ENCODE measurements around the gene SYNDIG1. TPM values are rescaled to one million over a fixed set of nuclear protein-coding genes. Genes with fewer than 3 reads are reported as not detected.

Gene SYNDIG1
- total and polyA plus RNA-seq, 3 experiments from 2014 or later: not detected

DNA sequence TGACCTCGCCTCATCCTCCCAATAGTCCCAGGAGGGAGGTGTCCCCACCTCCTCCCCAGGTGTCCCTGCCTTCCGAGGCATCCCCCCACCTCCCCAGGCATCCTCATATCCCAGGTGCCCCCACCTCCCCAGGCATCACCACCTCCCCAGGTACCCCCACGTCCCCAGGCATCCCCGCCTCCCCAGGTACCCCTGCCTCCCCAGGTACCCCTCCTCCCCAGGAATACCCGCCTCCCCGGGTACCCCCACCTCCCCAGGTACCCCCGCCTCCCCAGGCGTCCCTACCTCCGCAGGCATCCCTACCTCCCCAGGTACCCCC lies 198.9 kb downstream of the SYNDIG1 start:
- Mint-ChIP-seq H3K4me3 (no peak overlapping the region), H3K36me3 (no peaks in the 10 kb centered on the region), H3K27me3 (peaks cover 6 to 8% of the 10 kb centered on the region in 2 donors), H3K9me3 (no peaks in the 10 kb centered on the region), H3K27ac (no peak overlapping the region), H3K4me1 (no peaks in the 10 kb centered on the region)
- H3K4me1 ChIP-seq (ENCODE audit: insufficient read depth, low read length): no peaks in the 10 kb centered on the region
- no peaks in the 10 kb centered on the region for H3K36me3 ChIP-seq (ENCODE audit: insufficient read depth, low read length)
- no peaks in the 10 kb centered on the region for H3K9me3 ChIP-seq (ENCODE audit: low read length)
- ChIA-PET CTCF (no interaction called here), POLR2A (no interaction called here)
- H3K4me3 ChIP-seq (ENCODE audit: low read length): no peak overlapping the region
- H3K27ac ChIP-seq (ENCODE audit: low read depth, low read length): no peak overlapping the region
- DNase-seq: no peak
- no peaks in the 10 kb centered on the region for H3K27me3 ChIP-seq (ENCODE audit: insufficient read depth, low read length, poor library complexity, severe bottlenecking)

DNA sequence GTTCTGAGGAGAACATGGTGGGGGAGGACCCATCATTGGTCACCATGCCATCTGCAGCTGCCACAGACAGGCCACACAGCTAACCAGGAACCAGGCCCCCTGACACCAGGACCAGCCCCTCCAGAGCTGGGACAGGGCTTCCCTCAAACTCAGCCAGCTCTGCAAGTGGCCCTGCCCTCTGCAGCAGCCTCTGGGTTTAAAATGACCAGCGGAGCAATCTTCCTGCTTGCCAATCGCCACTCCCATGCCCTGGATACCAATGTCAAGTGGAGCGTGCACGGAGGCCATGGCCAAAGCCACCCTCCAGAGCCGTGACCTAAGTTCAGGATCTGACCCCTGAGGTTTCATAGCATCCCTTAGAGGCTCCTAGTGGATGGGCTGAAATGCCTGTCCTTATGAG lies 199.4 kb downstream of the SYNDIG1 start:
- Histone ChIP-seq H3K27me3 (ENCODE audit: insufficient read depth, low read length, poor library complexity, severe bottlenecking) (no peaks in the 10 kb centered on the region), H3K27ac (ENCODE audit: low read depth, low read length) (no peak overlapping the region), H3K4me1 (ENCODE audit: insufficient read depth, low read length) (no peaks in the 10 kb centered on the region), H3K36me3 (ENCODE audit: insufficient read depth, low read length) (no peaks in the 10 kb centered on the region), H3K9me3 (ENCODE audit: low read length) (no peaks in the 10 kb centered on the region), H3K4me3 (ENCODE audit: low read length) (no peak overlapping the region)
- no peak overlapping the region for H3K4me3 Mint-ChIP-seq
- no peak overlapping the region for H3K27ac Mint-ChIP-seq
- peaks cover 6 to 8% of the 10 kb centered on the region in 2 donors for H3K27me3 Mint-ChIP-seq
- ChIA-PET POLR2A (no interaction called here), CTCF (no interaction called here)
- no peaks in the 10 kb centered on the region for H3K9me3 Mint-ChIP-seq
- no peaks in the 10 kb centered on the region for H3K4me1 Mint-ChIP-seq
- DNase-seq: no peak
- H3K36me3 Mint-ChIP-seq: no peaks in the 10 kb centered on the region

DNA sequence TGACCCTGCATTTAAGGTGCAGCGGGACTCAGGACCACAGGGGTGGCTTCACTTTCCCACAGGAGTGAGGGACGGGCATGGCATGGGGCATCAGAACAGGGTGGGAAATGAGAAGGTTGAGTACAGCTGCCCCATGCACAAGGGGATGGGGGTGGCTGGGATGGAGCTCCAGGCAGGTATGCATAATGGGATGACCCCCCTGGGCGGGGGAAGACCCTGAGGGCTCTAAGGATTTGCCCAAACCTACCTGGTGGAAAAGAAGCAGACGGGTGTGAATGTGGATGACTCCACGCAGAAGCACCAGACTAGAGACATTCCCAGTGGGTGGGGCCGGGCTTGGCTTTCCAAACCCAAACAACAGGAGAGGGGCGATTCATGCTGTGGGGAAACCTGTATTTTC lies 200.3 kb downstream of the SYNDIG1 start:
- no peaks in the 10 kb centered on the region for H3K36me3 Mint-ChIP-seq
- H3K27me3 ChIP-seq (ENCODE audit: insufficient read depth, low read length, poor library complexity, severe bottlenecking): no peaks in the 10 kb centered on the region
- DNase-seq: no peak
- no peaks in the 10 kb centered on the region for H3K9me3 ChIP-seq (ENCODE audit: low read length)
- peaks cover 6 to 8% of the 10 kb centered on the region in 2 donors for H3K27me3 Mint-ChIP-seq
- POLR2A ChIA-PET: no interaction called here
- CTCF ChIA-PET: no interaction called here
- H3K4me1 Mint-ChIP-seq: no peaks in the 10 kb centered on the region
- H3K9me3 Mint-ChIP-seq: no peaks in the 10 kb centered on the region
- no peak overlapping the region for H3K27ac ChIP-seq (ENCODE audit: low read depth, low read length)
- no peak overlapping the region for H3K27ac Mint-ChIP-seq
- no peak overlapping the region for H3K4me3 Mint-ChIP-seq
- H3K36me3 ChIP-seq (ENCODE audit: insufficient read depth, low read length): no peaks in the 10 kb centered on the region
- no peak overlapping the region for H3K4me3 ChIP-seq (ENCODE audit: low read length)
- no peaks in the 10 kb centered on the region for H3K4me1 ChIP-seq (ENCODE audit: insufficient read depth, low read length)

DNA sequence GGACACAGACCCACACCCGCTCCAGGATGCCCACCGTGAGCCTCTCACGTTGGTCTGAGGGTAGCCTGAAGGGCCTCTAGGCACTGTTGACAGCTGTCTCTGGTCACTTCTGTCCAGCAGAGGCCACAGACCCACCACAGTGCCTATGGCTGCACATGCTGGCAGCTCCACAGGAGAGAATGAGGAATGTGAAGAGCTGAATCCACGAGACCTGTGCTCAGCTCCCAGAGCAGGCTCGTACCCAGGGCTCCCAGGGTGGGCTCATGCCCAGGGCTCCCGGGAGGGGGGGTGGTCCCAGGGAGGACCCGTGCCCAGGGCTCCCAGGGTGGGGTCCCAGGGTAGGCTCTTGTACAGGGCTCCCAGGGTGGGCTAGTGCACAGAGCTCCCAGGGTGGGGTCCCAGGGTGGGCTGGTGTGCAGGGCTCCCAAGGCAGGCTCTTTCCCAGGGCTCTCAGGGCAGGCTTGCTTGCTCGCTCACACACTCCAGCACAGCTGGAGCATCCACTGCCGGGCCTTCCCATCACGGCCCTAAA lies 201.0 kb downstream of the SYNDIG1 start:
- H3K27me3 ChIP-seq (ENCODE audit: insufficient read depth, low read length, poor library complexity, severe bottlenecking): no peaks in the 10 kb centered on the region
- Mint-ChIP-seq H3K27ac (no peak overlapping the region), H3K4me1 (no peaks in the 10 kb centered on the region), H3K4me3 (no peak overlapping the region), H3K36me3 (no peaks in the 10 kb centered on the region), H3K9me3 (no peaks in the 10 kb centered on the region), H3K27me3 (peaks cover 6 to 8% of the 10 kb centered on the region in 2 donors)
- H3K4me1 ChIP-seq (ENCODE audit: insufficient read depth, low read length): no peaks in the 10 kb centered on the region
- DNase-seq: no peak
- no peaks in the 10 kb centered on the region for H3K9me3 ChIP-seq (ENCODE audit: low read length)
- no peak overlapping the region for H3K4me3 ChIP-seq (ENCODE audit: low read length)
- no peak overlapping the region for H3K27ac ChIP-seq (ENCODE audit: low read depth, low read length)
- no peaks in the 10 kb centered on the region for H3K36me3 ChIP-seq (ENCODE audit: insufficient read depth, low read length)
- POLR2A ChIA-PET: no interaction called here
- CTCF ChIA-PET: interaction anchor here (0.6 kb wide), 1 partner anchor 62 kb away, joined by 3 read pairs; no protein-coding TSS in a partner anchor

DNA sequence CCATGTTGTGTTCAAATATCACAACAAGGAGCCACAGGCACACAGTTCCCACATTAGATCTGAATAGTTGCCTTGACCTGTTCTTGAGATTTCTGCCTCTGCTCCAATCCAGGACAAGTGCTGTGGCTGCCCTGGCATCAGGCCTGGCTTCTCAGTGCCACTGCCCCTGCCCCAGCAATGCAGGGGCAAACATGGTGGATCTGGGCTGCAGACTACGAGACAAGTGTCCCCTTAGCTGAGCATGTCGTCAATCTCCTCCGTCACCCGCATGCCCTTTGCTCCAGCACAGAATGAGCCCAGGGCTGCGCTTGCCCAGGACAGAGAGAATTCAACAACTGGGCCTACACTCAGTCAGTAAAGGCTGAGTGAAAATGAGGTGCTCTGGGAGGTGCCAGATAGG lies 201.6 kb downstream of the SYNDIG1 start:
- Mint-ChIP-seq H3K36me3 (no peaks in the 10 kb centered on the region), H3K4me3 (no peak overlapping the region), H3K27ac (no peak overlapping the region), H3K9me3 (no peaks in the 10 kb centered on the region), H3K4me1 (no peaks in the 10 kb centered on the region), H3K27me3 (peaks cover 3 to 8% of the 10 kb centered on the region in 2 donors)
- Histone ChIP-seq H3K27ac (ENCODE audit: low read depth, low read length) (no peak overlapping the region), H3K4me1 (ENCODE audit: insufficient read depth, low read length) (no peaks in the 10 kb centered on the region), H3K27me3 (ENCODE audit: insufficient read depth, low read length, poor library complexity, severe bottlenecking) (no peaks in the 10 kb centered on the region), H3K4me3 (ENCODE audit: low read length) (no peak overlapping the region), H3K36me3 (ENCODE audit: insufficient read depth, low read length) (no peaks in the 10 kb centered on the region), H3K9me3 (ENCODE audit: low read length) (no peaks in the 10 kb centered on the region)
- CTCF ChIA-PET: no interaction called here
- no peak for DNase-seq
- POLR2A ChIA-PET: no interaction called here

DNA sequence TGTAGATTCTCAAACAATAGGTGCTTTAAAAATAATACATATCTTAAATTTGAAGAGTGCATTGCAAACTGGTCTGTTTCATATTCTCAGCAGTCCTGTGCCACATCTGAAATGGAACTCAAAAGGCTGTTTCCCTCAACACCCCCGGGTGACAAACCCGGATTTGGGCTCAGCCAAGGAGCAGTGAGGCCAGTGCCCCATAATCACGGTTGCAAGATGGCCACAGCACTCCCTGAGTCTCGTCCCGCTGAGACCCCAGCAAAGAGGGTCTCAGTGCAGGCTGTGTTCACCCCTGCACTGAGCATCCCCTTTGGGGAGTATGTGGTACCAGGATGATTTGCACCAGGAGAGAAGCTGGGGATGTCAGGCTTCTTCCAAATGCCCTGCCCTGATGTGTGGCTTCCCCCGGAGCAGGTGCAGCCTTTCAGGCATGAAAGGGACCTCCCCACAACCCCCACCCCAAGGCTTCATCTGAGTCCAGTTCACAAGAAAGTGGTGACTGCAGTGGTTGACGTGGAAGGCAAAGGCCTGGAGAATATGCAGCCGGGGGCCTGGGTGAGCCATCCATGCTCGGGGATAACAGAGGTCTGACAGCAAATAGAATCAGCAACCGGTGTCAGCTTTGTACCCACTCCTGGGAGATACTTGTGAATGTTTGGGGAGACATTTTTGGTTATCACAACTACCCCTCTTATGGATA lies 202.9 kb downstream of the SYNDIG1 start:
- Mint-ChIP-seq H3K36me3 (no peaks in the 10 kb centered on the region), H3K27ac (no peak overlapping the region)
- CTCF ChIA-PET: no interaction called here

DNA sequence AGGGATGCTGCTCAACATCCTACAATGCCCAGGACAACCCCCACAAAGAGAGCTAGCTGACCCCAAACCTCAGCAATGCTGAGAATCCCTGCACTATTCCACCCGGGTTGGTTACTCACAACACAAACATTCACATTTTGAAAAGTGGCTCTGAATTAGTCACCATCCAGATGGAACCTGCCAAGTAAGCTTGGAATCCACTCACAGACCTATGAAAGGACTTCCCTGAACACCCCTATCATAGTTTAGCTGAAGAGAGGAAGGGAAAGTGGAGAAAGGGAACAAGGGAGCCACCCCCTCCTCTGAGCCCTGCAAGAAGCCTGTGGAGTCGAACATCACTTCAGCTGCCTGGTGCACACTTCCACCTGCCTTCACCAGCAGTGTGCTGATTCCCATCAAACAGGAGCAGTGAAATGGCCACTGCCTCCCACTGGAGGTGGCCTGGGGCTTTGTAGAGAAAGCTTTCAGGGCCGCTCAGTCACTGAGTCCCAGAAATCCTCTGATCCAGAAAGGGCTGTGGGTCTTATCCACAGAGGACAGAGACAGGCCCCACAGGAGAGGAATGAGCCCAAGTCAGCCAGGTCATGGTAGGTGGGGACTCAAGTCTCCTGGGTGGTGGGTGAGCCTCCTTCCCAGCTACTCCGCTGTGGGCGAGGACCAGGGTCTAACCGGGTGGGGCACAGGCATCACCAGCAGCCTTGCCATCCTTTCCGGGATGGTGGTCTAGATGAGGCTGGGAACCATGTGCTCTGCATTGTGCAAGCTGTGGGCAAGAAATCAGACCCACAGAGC lies 203.7 kb downstream of the SYNDIG1 start:
- Histone ChIP-seq H3K9me3 (ENCODE audit: low read length) (no peaks in the 10 kb centered on the region), H3K4me3 (ENCODE audit: low read length) (no peak overlapping the region), H3K27ac (ENCODE audit: low read depth, low read length) (no peak overlapping the region), H3K4me1 (ENCODE audit: insufficient read depth, low read length) (no peaks in the 10 kb centered on the region), H3K27me3 (ENCODE audit: insufficient read depth, low read length, poor library complexity, severe bottlenecking) (no peaks in the 10 kb centered on the region), H3K36me3 (ENCODE audit: insufficient read depth, low read length) (no peaks in the 10 kb centered on the region)
- POLR2A ChIA-PET: no interaction called here
- CTCF ChIA-PET: no interaction called here
- H3K4me1 Mint-ChIP-seq: no peaks in the 10 kb centered on the region
- no peak overlapping the region for H3K4me3 Mint-ChIP-seq
- H3K27ac Mint-ChIP-seq: no peak overlapping the region
- H3K9me3 Mint-ChIP-seq: no peaks in the 10 kb centered on the region
- no peak for DNase-seq
- H3K36me3 Mint-ChIP-seq: no peaks in the 10 kb centered on the region
- H3K27me3 Mint-ChIP-seq: peaks cover 3 to 8% of the 10 kb centered on the region in 2 donors

More for the DNA sequence above, 202.9 kb downstream of the SYNDIG1 start:
- POLR2A ChIA-PET: no interaction called here
- Histone ChIP-seq H3K36me3 (ENCODE audit: insufficient read depth, low read length) (no peaks in the 10 kb centered on the region), H3K9me3 (ENCODE audit: low read length) (no peaks in the 10 kb centered on the region), H3K4me3 (ENCODE audit: low read length) (no peak overlapping the region), H3K4me1 (ENCODE audit: insufficient read depth, low read length) (no peaks in the 10 kb centered on the region), H3K27ac (ENCODE audit: low read depth, low read length) (no peak overlapping the region), H3K27me3 (ENCODE audit: insufficient read depth, low read length, poor library complexity, severe bottlenecking) (no peaks in the 10 kb centered on the region)
- no peaks in the 10 kb centered on the region for H3K9me3 Mint-ChIP-seq
- H3K4me3 Mint-ChIP-seq: no peak overlapping the region
- DNase-seq: no peak
- peaks cover 3 to 8% of the 10 kb centered on the region in 2 donors for H3K27me3 Mint-ChIP-seq
- H3K4me1 Mint-ChIP-seq: no peaks in the 10 kb centered on the region

DNA sequence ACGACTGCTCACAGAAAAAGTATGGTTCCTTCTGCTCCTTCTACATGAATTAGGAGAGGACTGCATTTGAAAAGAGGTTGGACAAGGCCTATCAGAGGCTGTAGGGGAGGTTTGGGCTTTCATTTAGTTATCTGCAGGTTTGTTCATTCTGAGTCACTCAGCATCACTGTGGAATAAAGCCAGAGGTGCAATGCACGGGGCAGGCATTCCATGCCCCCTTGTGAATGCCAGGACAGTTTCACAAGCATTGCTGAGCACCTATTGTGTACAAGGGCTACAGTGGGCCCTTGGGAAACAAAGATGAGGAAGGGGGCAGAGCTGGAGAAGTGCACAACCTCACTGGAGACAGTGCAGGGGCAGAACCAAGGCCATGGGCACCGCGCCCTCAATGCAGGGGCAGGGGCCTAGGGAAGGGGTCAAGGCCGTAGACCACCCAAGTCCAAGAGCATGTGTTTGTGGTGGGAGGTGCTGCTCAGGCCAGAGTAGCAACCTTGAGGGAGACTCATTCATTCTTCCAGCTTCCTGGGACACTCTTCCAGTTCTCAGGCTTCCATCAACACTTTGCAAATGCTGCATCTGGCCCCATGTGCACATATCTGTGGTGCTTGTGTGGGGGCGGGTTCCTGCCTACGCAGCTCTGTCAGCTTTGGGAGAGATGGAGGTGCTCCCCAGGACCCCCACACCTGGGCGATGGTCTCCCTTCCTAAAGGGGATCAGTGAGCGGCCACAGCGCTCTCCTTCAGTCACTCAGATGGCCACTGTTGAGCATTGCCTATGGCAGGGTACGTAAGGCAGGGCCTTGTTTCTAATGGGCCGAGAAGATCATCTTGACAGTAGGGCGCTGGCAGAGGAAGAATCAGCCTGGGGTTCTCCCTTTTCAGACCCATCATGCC lies 204.5 kb downstream of the SYNDIG1 start:
- Mint-ChIP-seq H3K4me3 (no peak overlapping the region), H3K9me3 (no peaks in the 10 kb centered on the region), H3K36me3 (no peaks in the 10 kb centered on the region), H3K27me3 (peaks cover 3 to 7% of the 10 kb centered on the region in 2 donors), H3K4me1 (no peaks in the 10 kb centered on the region), H3K27ac (no peak overlapping the region)
- Histone ChIP-seq H3K27me3 (ENCODE audit: insufficient read depth, low read length, poor library complexity, severe bottlenecking) (no peaks in the 10 kb centered on the region), H3K4me1 (ENCODE audit: insufficient read depth, low read length) (no peaks in the 10 kb centered on the region), H3K27ac (ENCODE audit: low read depth, low read length) (no peak overlapping the region), H3K36me3 (ENCODE audit: insufficient read depth, low read length) (no peaks in the 10 kb centered on the region), H3K4me3 (ENCODE audit: low read length) (no peak overlapping the region), H3K9me3 (ENCODE audit: low read length) (no peaks in the 10 kb centered on the region)
- no peak for DNase-seq
- ChIA-PET POLR2A (no interaction called here), CTCF (no interaction called here)
